Spleen (tissue), 7 donors: ENCODE data around the gene HIGD1B.

Source experiments
- CTCF ChIP-seq, 11 experiments: fragments of 200-600 bp in 7 of 11; fragments of 450-650 bp in 4 of 11; sonication (generic) in 4 of 11; IDR thresholded peaks in 8 of 11; conservative IDR thresholded peaks in 3 of 11; 1 replicate in 7 of 11; 2 replicates in 4 of 11; pipeline versions ENCODE4 v1.4.0 to v1.8.0; 2016 to 2021; ENCODE audit warnings: antibody characterized with exemption in 11 of 11, inconsistent platforms in 4 of 11, mild to moderate bottlenecking in 1 of 11
- POLR2A ChIP-seq, 3 donors: fragments of 450-650 bp; IDR thresholded peaks; one replicate each; pipeline ENCODE4 v1.5.1; 2017; ENCODE audit warnings: antibody characterized with exemption in 3 of 3, mild to moderate bottlenecking in 1 of 3
- POLR2AphosphoS5 ChIP-seq, 3 donors: sonication (generic); formaldehyde crosslinking; IDR thresholded peaks; one replicate each; pipeline ENCODE4 v1.5.1; 2017; ENCODE audit warnings: antibody characterized with exemption in 3 of 3
- donor health status: DM: no; HTN: no; CAD: no; lungs with moderate emphysema.
- donor health status: DM: no; HTN: no; CAD: no.
- donor health status: DM: no; HTN: no; CAD: no.

- TF ChIP-seq CTCF (IDR thresholded peaks at IDR 0.05 in 8 of 11, conservative IDR thresholded peaks at IDR 0.05 in 3 of 11) (no peak), POLR2A (IDR thresholded peaks at IDR 0.05) (no peak), POLR2AphosphoS5 (IDR thresholded peaks at IDR 0.05) (no peak)
Measured at GRCh38 chr17:44889003-44889402, 41.3 kb downstream of the HIGD1B start.
